Measurements from ENCODE around the gene PTPRA. TPM values are rescaled to one million over a fixed set of nuclear protein-coding genes. Genes with fewer than 3 reads are reported as not detected.

The PTPRA gene
- total RNA-seq, 4 donors from 2014 or later = 73.4 to 110 (median 93.1) TPM

- H3K36me3 ChIP-seq = no peaks in the 10 kb centered on the region
- H3K4me1 ChIP-seq = peaks cover 15 to 17% of the 10 kb centered on the region in 2 donors
- DNase-seq = no peak
- H3K27ac ChIP-seq = no peak overlapping the region
- intact Hi-C loops (cut with DNase I) = no loop called here
- TF ChIP-seq CTCF (IDR thresholded peaks at IDR 0.05) (no peak), POLR2A (IDR thresholded peaks at IDR 0.05) (no peak)
- no peak overlapping the region for H3K4me3 ChIP-seq (replicated peaks in 1 of 3)
- no peaks in the 10 kb centered on the region for H3K9me3 ChIP-seq
- 98% methylated on average over 1 of the region's 1 CpG for WGBS, 2 donors
- no peaks in the 10 kb centered on the region for H3K27me3 ChIP-seq
Observed at GRCh38 chr20:2878515-2878914, 5.2 kb downstream of the PTPRA start.

GRCh38 chr20:2879146-2879545 is 5.9 kb downstream of the PTPRA start:
- DNase-seq = no peak
- H3K9me3 ChIP-seq = no peaks in the 10 kb centered on the region
- H3K27ac ChIP-seq = no peak overlapping the region
- H3K4me1 ChIP-seq = peaks cover 13 to 17% of the 10 kb centered on the region in 2 donors
- 92 to 95% methylated on average over 3 of the region's 3 CpGs for WGBS, 2 donors
- no peaks in the 10 kb centered on the region for H3K36me3 ChIP-seq
- H3K4me3 ChIP-seq (replicated peaks in 1 of 3) = no peak overlapping the region
- TF ChIP-seq POLR2A (IDR thresholded peaks at IDR 0.05) (no peak), CTCF (IDR thresholded peaks at IDR 0.05) (no peak)
- intact Hi-C loops (cut with DNase I) = no loop called here
- H3K27me3 ChIP-seq = no peaks in the 10 kb centered on the region

GRCh38 chr20:2880650-2881049 is 7.4 kb downstream of the PTPRA start:
- no peak for DNase-seq
- peaks cover under 1 to 3% of the 10 kb centered on the region in 2 donors for H3K4me1 ChIP-seq
- no peaks in the 10 kb centered on the region for H3K9me3 ChIP-seq
- intact Hi-C loops (cut with DNase I) = no loop called here
- TF ChIP-seq POLR2A (IDR thresholded peaks at IDR 0.05) (no peak), CTCF (IDR thresholded peaks at IDR 0.05) (no peak)
- H3K27ac ChIP-seq = no peak overlapping the region
- 86 to 91% methylated on average over 7 of the region's 7 CpGs for WGBS, 2 donors
- H3K27me3 ChIP-seq = no peaks in the 10 kb centered on the region
- H3K36me3 ChIP-seq = no peaks in the 10 kb centered on the region
- H3K4me3 ChIP-seq (replicated peaks in 1 of 3) = no peak overlapping the region

- Histone ChIP-seq H3K36me3 (no peaks in the 10 kb centered on the region), H3K27ac (no peak overlapping the region), H3K4me1 (peaks cover 3 to 4% of the 10 kb centered on the region in 2 donors), H3K9me3 (no peaks in the 10 kb centered on the region), H3K4me3 (replicated peaks in 1 of 3) (no peak overlapping the region), H3K27me3 (no peaks in the 10 kb centered on the region)
- DNase-seq = no peak
- no peak for TF ChIP-seq POLR2A (IDR thresholded peaks at IDR 0.05)
- TF ChIP-seq CTCF (IDR thresholded peaks at IDR 0.05) = no peak
- intact Hi-C loops (cut with DNase I) = no loop called here
- 80 to 81% methylated on average over 3 of the region's 3 CpGs for WGBS, 2 donors
Observed at GRCh38 chr20:2883726-2884637, 10.7 kb downstream of the PTPRA start.

GRCh38 chr20:2887715-2888114 is 14.4 kb downstream of the PTPRA start:
- peaks cover 4 to 13% of the 10 kb centered on the region in 2 donors for H3K4me1 ChIP-seq
- intact Hi-C loops (cut with DNase I) = no loop called here
- no peak for DNase-seq
- no peaks in the 10 kb centered on the region for H3K27me3 ChIP-seq
- H3K4me3 ChIP-seq (replicated peaks in 1 of 3) = no peak overlapping the region
- WGBS, 2 donors = 84 to 91% methylated on average over 3 of the region's 3 CpGs
- TF ChIP-seq CTCF (IDR thresholded peaks at IDR 0.05) (no peak), POLR2A (IDR thresholded peaks at IDR 0.05) (no peak)
- no peak overlapping the region for H3K27ac ChIP-seq
- H3K9me3 ChIP-seq = no peaks in the 10 kb centered on the region
- no peaks in the 10 kb centered on the region for H3K36me3 ChIP-seq

Data from thyroid gland (tissue), 4 donors.